Panc1 (cell line): ENCODE data around the gene LMAN1. TPM values are rescaled to one million over a fixed set of nuclear protein-coding genes. Genes with fewer than 3 reads are reported as not detected.

Source experiments
- ATAC-seq: fragments of 200-7000 bp; cut with Tn5 transposase; 2 replicates; pipeline ENCODE4 v1.9.1; 2020; ENCODE audit warnings: mild to moderate bottlenecking, moderate library complexity
- BruUV-seq: library from RNA; stranded (reverse); fragments of 400-500 nt; replicated peaks from 2 replicates; lab custom pipeline; 2021; lab: Mats Ljungman, UMichigan
- CTCF ChIA-PET: fragments of 300-600 bp; sonication (Branson Sonifier 250); formaldehyde crosslinking; loops from one replicate; lab custom pipeline; 2022; ENCODE audit warnings: antibody characterized with exemption; lab: Charles Lee
- POLR2A ChIA-PET: fragments of 300-600 bp; sonication (Branson Sonifier 250); formaldehyde crosslinking; loops from one replicate; lab custom pipeline; 2022; ENCODE audit warnings: antibody characterized with exemption; lab: Charles Lee
- DNase-seq: peaks from one replicate; pipeline ENCODE4 v3.0.0-alpha.2; 2010; ENCODE audit warnings: low read depth, low spot score
- H3K27ac ChIP-seq: 2 replicates; pipeline ENCODE4 v1.5.1; 2011; ENCODE audit warnings: mild to moderate bottlenecking, low read length, inconsistent platforms
- H3K27me3 ChIP-seq: fragments of 200-500 bp; sonication (Bioruptor generic); 2 replicates; pipeline ENCODE4 v1.6.0; 2014; ENCODE audit warnings: low read length, inconsistent platforms; ENCODE audit not compliant: control insufficient read depth, insufficient read depth
- H3K36me3 ChIP-seq: fragments of 200-500 bp; sonication (Bioruptor generic); 2 replicates; pipeline ENCODE4 v1.5.1; 2014; ENCODE audit warnings: inconsistent platforms, mild to moderate bottlenecking, low read length, moderate library complexity; ENCODE audit not compliant: control insufficient read depth, insufficient read depth
- H3K4me1 ChIP-seq: 2 replicates; pipeline ENCODE4 v1.5.1; 2011; ENCODE audit warnings: inconsistent platforms, mild to moderate bottlenecking, low read length, moderate library complexity; ENCODE audit not compliant: control insufficient read depth, insufficient read depth
- H3K4me3 ChIP-seq, 2 experiments: 2 replicates each; pipeline ENCODE4 v1.5.1; 2011 to 2012; ENCODE audit warnings: low read depth in 2 of 2, low read length in 2 of 2, mild to moderate bottlenecking in 2 of 2, inconsistent platforms in 1 of 2, moderate library complexity in 1 of 2
- H3K9me3 ChIP-seq: fragments of 200-500 bp; sonication (Bioruptor generic); 2 replicates; pipeline ENCODE4 v1.5.1; 2014; ENCODE audit warnings: low read depth, mild to moderate bottlenecking, inconsistent platforms, low read length, moderate library complexity; ENCODE audit not compliant: control insufficient read depth, insufficient read depth
- CTCF ChIP-seq: fragments of 450-650 bp; IDR thresholded peaks from 2 replicates; pipeline ENCODE4 v1.5.1; 2017; ENCODE audit warnings: mild to moderate bottlenecking
- POLR2AphosphoS5 ChIP-seq: IDR thresholded peaks from 2 replicates; pipeline ENCODE4 v1.6.1; 2012; ENCODE audit warnings: mild to moderate bottlenecking, low read depth, low read length, moderate library complexity
- REST ChIP-seq, 2 experiments: IDR thresholded peaks; 2 replicates each; pipeline ENCODE4 v1.6.1; 2011 to 2012; ENCODE audit warnings: low read depth in 2 of 2, control low read depth in 1 of 2, low read length in 1 of 2, mild to moderate bottlenecking in 1 of 2, moderate library complexity in 1 of 2; ENCODE audit not compliant: insufficient read depth in 1 of 2
- SIN3A ChIP-seq: IDR thresholded peaks from 2 replicates; pipeline ENCODE4 v1.6.1; 2012; ENCODE audit warnings: low read depth, mild to moderate bottlenecking, low read length, moderate library complexity, borderline replicate concordance; ENCODE audit not compliant: insufficient read depth
- TCF7L2 ChIP-seq: IDR thresholded peaks from 2 replicates; pipeline ENCODE4 v1.6.1; 2011; ENCODE audit warnings: mild to moderate bottlenecking, low read depth, low read length, inconsistent platforms
- in situ Hi-C: cut with HindIII; loops from 2 replicates; pipeline ENCODE4 v1.10.0; 2016; ENCODE audit warnings: low sequenced_read_pairs, low pct_unique_long_range_greater_than_20kb
- intact Hi-C: fragments of 100-400 bp; cut with micrococcal nuclease; formaldehyde crosslinking; loops from one replicate; pipeline ENCODE4 v1.10.0; 2022; ENCODE audit not compliant: unreplicated experiment
- total RNA-seq: library from RNA; stranded (reverse); gene quantifications from one replicate; pipeline ENCODE4 v1.2.1, GENCODE V29; 2021; ENCODE audit not compliant: unreplicated experiment

Gene LMAN1
- total RNA-seq, 1 experiment from 2014 or later: 60.8 TPM

- intact Hi-C loops: no loop called here
- no peaks in the 10 kb centered on the region for H3K27me3 ChIP-seq
- POLR2A ChIA-PET: interaction anchor here (0.6 kb wide), 1 partner anchor 21 kb away, joined by 5 read pairs; no protein-coding TSS in a partner anchor
- CTCF ChIA-PET: no interaction called here
- BruUV-seq: no TSS peak
- no peaks in the 10 kb centered on the region for H3K4me1 ChIP-seq
- H3K4me3 ChIP-seq: no peak overlapping the region
- ATAC-seq (no peak), DNase-seq (no peak)
- TF ChIP-seq SIN3A (no peak), TCF7L2 (no peak), POLR2AphosphoS5 (no peak), CTCF (no peak), REST (IDR thresholded peaks at IDR 0.05; ENCODE audit: insufficient read depth in 1 of 2, low read depth in 2 of 2, low read length in 1 of 2) (no peak)
- H3K9me3 ChIP-seq: no peaks in the 10 kb centered on the region
- peaks cover 15% of the 10 kb centered on the region for H3K36me3 ChIP-seq
- no peak overlapping the region for H3K27ac ChIP-seq
- in situ Hi-C loops: no loop called here
Measured at GRCh38 chr18:59328683-59329082, 30.4 kb downstream of the LMAN1 start.

GRCh38 chr18:59325965-59326364 is 33.1 kb downstream of the LMAN1 start:
- TF ChIP-seq TCF7L2: no peak
- TF ChIP-seq POLR2AphosphoS5: no peak
- TF ChIP-seq SIN3A: no peak
- no peak for TF ChIP-seq CTCF
- TF ChIP-seq REST (IDR thresholded peaks at IDR 0.05; ENCODE audit: insufficient read depth in 1 of 2, low read depth in 2 of 2, low read length in 1 of 2): no peak
- in situ Hi-C loops: no loop called here
- no peak overlapping the region for H3K4me3 ChIP-seq
- no peaks in the 10 kb centered on the region for H3K27me3 ChIP-seq
- no peak overlapping the region for H3K27ac ChIP-seq
- ChIA-PET CTCF (no interaction called here), POLR2A (interaction anchor here (0.6 kb wide), 1 partner anchor 654 kb away, joined by 3 read pairs; no protein-coding TSS in a partner anchor)
- no peaks in the 10 kb centered on the region for H3K4me1 ChIP-seq
- no peaks in the 10 kb centered on the region for H3K9me3 ChIP-seq
- intact Hi-C loops: no loop called here
- H3K36me3 ChIP-seq: peaks cover 11% of the 10 kb centered on the region
- ATAC-seq: no peak
- no TSS peak for BruUV-seq
- DNase-seq: no peak
